ENCODE data around the gene PDE4D. TPM values are rescaled to one million over a fixed set of nuclear protein-coding genes. Genes with fewer than 3 reads are reported as not detected.

The PDE4D gene
- total and polyA plus RNA-seq, 2 experiments from 2014 or later: 4.3 to 9.7 TPM

- Histone ChIP-seq H3K79me2 (ENCODE audit: insufficient read depth) (no peaks in the 10 kb centered on the region), H3K27me3 (replicated peaks; ENCODE audit: insufficient read depth) (no peaks in the 10 kb centered on the region), H2AFZ (no peak overlapping the region), H3F3A (ENCODE audit: insufficient read depth) (no peaks in the 10 kb centered on the region), H3K9me2 (ENCODE audit: insufficient read depth) (no peaks in the 10 kb centered on the region), H3K9me3 (ENCODE audit: low read depth) (no peaks in the 10 kb centered on the region), H3K4me1 (ENCODE audit: insufficient read depth) (no peaks in the 10 kb centered on the region), H3K36me3 (ENCODE audit: low read depth) (no peaks in the 10 kb centered on the region), H3K4me3 (no peak overlapping the region), H3K4me2 (ENCODE audit: unreplicated experiment) (no peak overlapping the region), H3K27ac (no peak overlapping the region), H4K20me1 (ENCODE audit: insufficient read depth) (no peaks in the 10 kb centered on the region), H3K9ac (no peak overlapping the region)
- DNase-seq: no peak
- 93 to 97% methylated on average over 4 of the region's 4 CpGs for WGBS, 2 experiments (ENCODE audit: low coverage in 1 of 2, low lambda C conversion rate in 2 of 2, missing lambda C conversion rate in 2 of 2)
- TF ChIP-seq EZH2 (IDR thresholded peaks at IDR 0.05; ENCODE audit: insufficient read depth, poor library complexity, severe bottlenecking) (no peak), EZH2phosphoT487 (IDR thresholded peaks at IDR 0.05; ENCODE audit: insufficient read depth, low read depth) (no peak)
- in situ Hi-C loops (cut with MboI): no loop called here
These were observed 324.4 kb downstream of the PDE4D start for GRCh38 chr5:59569158-59569557.

DNA sequence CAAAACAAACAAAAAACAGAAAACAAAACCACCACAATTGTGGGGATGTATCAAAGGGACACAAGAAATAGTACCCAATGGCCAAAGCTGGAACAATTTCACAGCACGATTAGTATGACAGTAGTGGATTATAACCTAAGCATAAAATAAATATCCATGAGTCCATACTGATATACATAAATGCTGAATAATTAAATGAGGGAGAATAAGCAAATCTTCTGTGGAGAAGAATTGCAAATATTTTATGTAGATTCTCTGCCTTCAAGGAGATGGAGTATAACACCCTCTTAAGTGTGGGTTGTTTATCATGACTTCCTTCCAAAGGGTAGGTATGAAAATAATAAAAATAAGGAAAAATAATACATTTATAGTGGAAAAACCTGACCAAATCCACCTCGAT lies 325.4 kb downstream of the PDE4D start:
- Histone ChIP-seq H3K79me2 (ENCODE audit: insufficient read depth) (no peaks in the 10 kb centered on the region), H4K20me1 (ENCODE audit: insufficient read depth) (no peaks in the 10 kb centered on the region), H3K27me3 (replicated peaks; ENCODE audit: insufficient read depth) (no peaks in the 10 kb centered on the region), H2AFZ (no peak overlapping the region), H3K4me2 (ENCODE audit: unreplicated experiment) (no peak overlapping the region), H3K9ac (no peak overlapping the region), H3K9me3 (ENCODE audit: low read depth) (no peaks in the 10 kb centered on the region), H3K36me3 (ENCODE audit: low read depth) (no peaks in the 10 kb centered on the region), H3F3A (ENCODE audit: insufficient read depth) (no peaks in the 10 kb centered on the region), H3K4me3 (no peak overlapping the region), H3K4me1 (ENCODE audit: insufficient read depth) (no peaks in the 10 kb centered on the region), H3K27ac (no peak overlapping the region), H3K9me2 (ENCODE audit: insufficient read depth) (no peaks in the 10 kb centered on the region)
- DNase-seq: no peak
- in situ Hi-C loops (cut with MboI): no loop called here
- no peak for TF ChIP-seq EZH2 (IDR thresholded peaks at IDR 0.05; ENCODE audit: insufficient read depth, poor library complexity, severe bottlenecking)
- TF ChIP-seq EZH2phosphoT487 (IDR thresholded peaks at IDR 0.05; ENCODE audit: insufficient read depth, low read depth): no peak
- whole genome bisulfite sequencing, 2 experiments (ENCODE audit: low coverage in 1 of 2, low lambda C conversion rate in 2 of 2, missing lambda C conversion rate in 2 of 2): 69 to 78% methylated on average over 2 of the region's 2 CpGs

GRCh38 chr5:59565551-59565950 lies 328.0 kb downstream of the PDE4D start:
- H3K9me2 ChIP-seq (ENCODE audit: insufficient read depth): no peaks in the 10 kb centered on the region
- H3K27me3 ChIP-seq (replicated peaks; ENCODE audit: insufficient read depth): no peaks in the 10 kb centered on the region
- DNase-seq: no peak
- H3K27ac ChIP-seq: no peak overlapping the region
- in situ Hi-C loops (cut with MboI): no loop called here
- TF ChIP-seq EZH2 (IDR thresholded peaks at IDR 0.05; ENCODE audit: insufficient read depth, poor library complexity, severe bottlenecking) (no peak), EZH2phosphoT487 (IDR thresholded peaks at IDR 0.05; ENCODE audit: insufficient read depth, low read depth) (no peak)
- no peaks in the 10 kb centered on the region for H3K79me2 ChIP-seq (ENCODE audit: insufficient read depth)
- H3K4me3 ChIP-seq: no peak overlapping the region
- no peaks in the 10 kb centered on the region for H3F3A ChIP-seq (ENCODE audit: insufficient read depth)
- no peak overlapping the region for H3K4me2 ChIP-seq (ENCODE audit: unreplicated experiment)
- WGBS, 2 experiments (ENCODE audit: low coverage in 1 of 2, low lambda C conversion rate in 2 of 2, missing lambda C conversion rate in 2 of 2): 84 to 90% methylated on average over 2 of the region's 2 CpGs
- no peaks in the 10 kb centered on the region for H3K36me3 ChIP-seq (ENCODE audit: low read depth)
- no peak overlapping the region for H2AFZ ChIP-seq
- H4K20me1 ChIP-seq (ENCODE audit: insufficient read depth): no peaks in the 10 kb centered on the region
- H3K9ac ChIP-seq: no peak overlapping the region
- no peaks in the 10 kb centered on the region for H3K9me3 ChIP-seq (ENCODE audit: low read depth)
- H3K4me1 ChIP-seq (ENCODE audit: insufficient read depth): no peaks in the 10 kb centered on the region

GRCh38 chr5:59564895-59565294 lies 328.6 kb downstream of the PDE4D start:
- TF ChIP-seq EZH2phosphoT487 (IDR thresholded peaks at IDR 0.05; ENCODE audit: insufficient read depth, low read depth) (no peak), EZH2 (IDR thresholded peaks at IDR 0.05; ENCODE audit: insufficient read depth, poor library complexity, severe bottlenecking) (no peak)

More at GRCh38 chr5:59564895-59565294, 328.6 kb downstream of the PDE4D start:
- no peaks in the 10 kb centered on the region for H3K4me1 ChIP-seq (ENCODE audit: insufficient read depth)
- no peaks in the 10 kb centered on the region for H3K9me3 ChIP-seq (ENCODE audit: low read depth)
- H2AFZ ChIP-seq: no peak overlapping the region
- H3K4me2 ChIP-seq (ENCODE audit: unreplicated experiment): no peak overlapping the region
- no peaks in the 10 kb centered on the region for H3K27me3 ChIP-seq (replicated peaks; ENCODE audit: insufficient read depth)
- no peaks in the 10 kb centered on the region for H3K79me2 ChIP-seq (ENCODE audit: insufficient read depth)
- H3K36me3 ChIP-seq (ENCODE audit: low read depth): no peaks in the 10 kb centered on the region
- H3K9ac ChIP-seq: no peak overlapping the region
- H3F3A ChIP-seq (ENCODE audit: insufficient read depth): no peaks in the 10 kb centered on the region
- 88 to 100% methylated on average over 1 of the region's 1 CpG for WGBS, 2 experiments (ENCODE audit: low coverage in 1 of 2, low lambda C conversion rate in 2 of 2, missing lambda C conversion rate in 2 of 2)
- H3K27ac ChIP-seq: no peak overlapping the region
- H3K4me3 ChIP-seq: no peak overlapping the region
- H4K20me1 ChIP-seq (ENCODE audit: insufficient read depth): no peaks in the 10 kb centered on the region
- no peak for DNase-seq
- no peaks in the 10 kb centered on the region for H3K9me2 ChIP-seq (ENCODE audit: insufficient read depth)
- in situ Hi-C loops (cut with MboI): no loop called here

Data from GM23248 (cell line).